GM21717 (cell line): Measurements from ENCODE around the gene SUGCT.

Source experiments
- ATAC-seq: cut with Tn5 transposase; IDR thresholded peaks from one replicate; pipeline ENCODE4 v1.9.1; 2021; ENCODE audit warnings: mild to moderate bottlenecking, moderate library complexity; ENCODE audit not compliant: unreplicated experiment

Gene SUGCT

DNA sequence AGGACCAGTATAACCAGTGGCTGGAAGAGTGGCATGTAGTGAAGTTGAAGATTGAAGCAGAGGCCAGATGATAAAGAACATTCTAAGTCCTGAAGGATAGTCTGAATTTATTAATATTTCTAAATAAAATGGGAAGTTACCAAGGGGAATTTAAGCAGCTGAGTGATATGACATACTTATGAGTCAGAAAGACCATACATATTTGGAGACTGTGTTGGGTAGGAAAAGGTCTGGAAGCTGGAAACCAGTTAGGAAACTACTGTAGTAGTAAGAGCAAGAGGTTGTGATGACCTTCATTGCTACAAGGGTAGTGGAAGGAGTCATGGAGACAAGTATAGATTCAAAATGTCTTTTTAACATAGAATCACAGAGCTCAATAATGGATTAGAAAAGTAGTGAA, 752.3 kb downstream of the SUGCT start:
- ATAC-seq: no peak

DNA sequence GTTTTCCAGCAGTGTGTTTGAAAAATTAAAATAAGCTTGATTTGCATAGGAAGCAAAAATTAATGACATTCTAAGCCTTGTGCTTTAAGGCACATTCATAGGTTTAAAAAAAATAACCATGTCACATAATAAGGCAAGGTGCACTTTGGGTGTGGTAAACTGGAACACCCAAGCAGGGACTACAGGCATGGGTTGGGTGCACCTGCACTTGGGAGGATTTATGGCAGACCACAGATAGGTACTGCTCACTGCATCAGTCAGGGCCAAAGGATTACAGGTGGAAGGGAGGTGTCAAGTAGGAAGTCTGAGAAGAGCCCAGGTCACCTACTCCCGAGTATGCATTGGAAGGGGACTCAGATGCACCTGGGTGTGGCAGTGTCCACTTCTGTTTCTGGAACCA, 753.7 kb downstream of the SUGCT start:
- ATAC-seq: no peak

GRCh38 chr7:40889099-40889498, 754.3 kb downstream of the SUGCT start:
- no peak for ATAC-seq

- no peak for ATAC-seq
Measured at GRCh38 chr7:40889539-40889938, 754.7 kb downstream of the SUGCT start.

DNA sequence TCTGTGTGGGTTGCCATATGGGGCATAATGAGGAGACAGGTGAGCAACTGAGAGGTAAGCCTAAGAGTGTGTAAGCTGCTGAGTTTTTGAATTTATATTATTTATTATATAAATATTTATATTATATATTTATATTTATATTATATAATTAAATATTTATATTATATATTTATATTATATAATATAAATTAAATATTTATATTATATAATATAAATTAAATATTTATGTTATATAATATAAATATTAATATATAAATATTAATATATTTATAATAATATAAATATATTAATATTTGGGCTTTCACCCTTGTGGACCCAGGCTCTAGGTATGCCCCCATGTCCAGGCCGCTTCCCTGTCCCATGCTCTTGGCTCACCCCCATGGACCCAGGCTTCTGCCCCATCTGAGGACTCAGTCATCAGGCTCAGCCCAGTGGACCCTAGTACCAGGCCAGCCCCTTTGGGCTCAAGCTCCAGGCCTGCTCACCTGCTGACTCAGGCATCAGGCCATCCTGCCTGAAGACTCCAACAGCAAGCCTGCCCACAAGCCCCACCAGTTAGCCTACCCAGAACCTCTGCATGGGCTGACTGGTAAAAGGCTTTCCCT, 755.4 kb downstream of the SUGCT start:
- no peak for ATAC-seq

DNA sequence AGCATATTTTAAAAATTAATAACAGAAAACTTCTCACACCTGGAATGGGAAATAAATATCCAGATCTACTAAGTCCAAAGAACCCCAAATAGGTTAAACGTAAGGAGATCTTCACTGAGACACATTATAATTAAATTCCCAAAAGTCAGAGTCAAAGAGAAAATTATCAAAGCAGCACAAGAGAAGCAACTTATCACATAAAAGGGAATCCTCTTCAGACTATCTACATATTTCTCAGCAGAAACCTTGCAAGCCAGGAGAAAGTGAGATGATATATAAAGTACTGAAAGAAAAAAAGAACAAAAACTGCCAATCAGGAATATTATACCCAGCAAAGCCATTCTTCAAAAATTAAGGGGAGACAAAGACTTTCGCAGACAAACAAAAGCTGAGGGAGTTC, 756.4 kb downstream of the SUGCT start:
- no peak for ATAC-seq

GRCh38 chr7:40899151-40899550, 764.3 kb downstream of the SUGCT start:
- no peak for ATAC-seq

- ATAC-seq: no peak
Measured at GRCh38 chr7:40899636-40900507, 765.1 kb downstream of the SUGCT start.

DNA sequence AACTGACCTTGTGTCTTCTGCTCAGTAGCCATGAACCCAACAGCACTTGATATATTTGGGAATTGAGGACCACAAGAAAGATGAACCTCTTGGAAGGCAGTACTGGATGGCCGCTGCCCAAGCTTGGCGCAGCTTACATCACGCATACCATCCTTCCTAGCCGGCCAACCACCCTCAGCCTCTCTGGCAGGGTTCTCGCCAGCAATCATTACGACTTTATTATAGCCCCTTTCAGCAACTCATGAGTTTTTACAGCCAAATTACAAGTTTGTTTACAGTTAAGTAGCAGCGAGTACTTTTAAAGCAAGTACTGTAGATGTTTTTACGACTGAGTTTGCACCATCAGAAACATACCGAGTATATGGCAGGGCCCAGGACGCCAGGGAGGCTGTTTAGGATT, 769.1 kb downstream of the SUGCT start:
- no peak for ATAC-seq

DNA sequence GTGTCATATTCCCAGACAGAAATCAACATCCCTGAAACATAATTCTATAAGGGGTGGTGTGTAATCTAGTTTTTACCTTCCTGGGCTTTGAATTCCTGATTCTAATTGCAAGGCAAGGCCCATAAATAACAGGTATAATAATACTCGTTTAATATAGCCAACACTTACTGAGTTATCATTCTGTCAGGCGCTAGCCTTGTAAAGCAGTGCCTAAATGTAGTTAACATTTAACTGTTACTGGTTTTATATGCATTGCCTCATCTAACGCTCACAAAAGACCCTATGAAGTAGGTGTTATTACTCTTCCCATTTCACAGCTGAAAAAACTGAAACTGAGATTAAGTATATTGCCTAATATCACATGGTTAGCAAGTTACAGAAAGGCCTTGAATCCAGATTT, 772.5 kb downstream of the SUGCT start:
- ATAC-seq: no peak

- no peak for ATAC-seq
Measured at GRCh38 chr7:40909346-40909980, 774.7 kb downstream of the SUGCT start.
